ENCODE results near the gene SKP2. TPM values are rescaled to one million over a fixed set of nuclear protein-coding genes. Genes with fewer than 3 reads are reported as not detected.
"Not testable (repeated sequence)": the region's sequence is repeated elsewhere in the genome, so short reads cannot be mapped to it uniquely, and the experiment has no call there.

SKP2 gene
- total RNA-seq, 1 experiment from 2014 or later = 21.5 TPM

DNA sequence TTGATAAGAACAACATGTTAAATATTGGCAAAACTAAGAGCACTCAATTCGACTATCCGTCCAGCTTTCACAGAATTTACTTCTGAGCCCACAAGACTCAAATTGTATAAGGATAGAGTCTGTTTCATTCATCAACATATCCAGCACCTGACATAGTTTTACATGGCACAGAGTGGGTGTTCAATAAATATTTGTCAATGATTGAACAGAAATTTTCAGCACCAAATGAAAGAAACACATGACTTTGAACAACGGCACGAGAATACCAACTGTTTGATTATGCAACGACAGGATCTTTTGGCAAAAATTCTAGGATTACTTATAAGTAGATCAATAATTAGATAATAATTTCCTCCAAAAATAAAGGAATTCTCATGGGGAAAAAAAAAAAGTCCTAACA is 41.8 kb downstream of the SKP2 start:
- intact Hi-C loops (cut with micrococcal nuclease; ENCODE audit: unreplicated experiment) (no loop called here), in situ Hi-C loops (cut with HindIII; ENCODE audit: low pct_unique_long_range_greater_than_20kb, low sequenced_read_pairs) (no loop called here)
- ChIA-PET CTCF (no interaction called here), POLR2A (no interaction called here)
- TF ChIP-seq SIN3A (IDR thresholded peaks at IDR 0.05; ENCODE audit: borderline replicate concordance, insufficient read depth, low read depth, low read length) (no peak), POLR2AphosphoS5 (IDR thresholded peaks at IDR 0.05; ENCODE audit: low read depth, low read length) (no peak), TCF7L2 (IDR thresholded peaks at IDR 0.05; ENCODE audit: low read depth, low read length) (no peak)
- TF ChIP-seq, protein P1, sequence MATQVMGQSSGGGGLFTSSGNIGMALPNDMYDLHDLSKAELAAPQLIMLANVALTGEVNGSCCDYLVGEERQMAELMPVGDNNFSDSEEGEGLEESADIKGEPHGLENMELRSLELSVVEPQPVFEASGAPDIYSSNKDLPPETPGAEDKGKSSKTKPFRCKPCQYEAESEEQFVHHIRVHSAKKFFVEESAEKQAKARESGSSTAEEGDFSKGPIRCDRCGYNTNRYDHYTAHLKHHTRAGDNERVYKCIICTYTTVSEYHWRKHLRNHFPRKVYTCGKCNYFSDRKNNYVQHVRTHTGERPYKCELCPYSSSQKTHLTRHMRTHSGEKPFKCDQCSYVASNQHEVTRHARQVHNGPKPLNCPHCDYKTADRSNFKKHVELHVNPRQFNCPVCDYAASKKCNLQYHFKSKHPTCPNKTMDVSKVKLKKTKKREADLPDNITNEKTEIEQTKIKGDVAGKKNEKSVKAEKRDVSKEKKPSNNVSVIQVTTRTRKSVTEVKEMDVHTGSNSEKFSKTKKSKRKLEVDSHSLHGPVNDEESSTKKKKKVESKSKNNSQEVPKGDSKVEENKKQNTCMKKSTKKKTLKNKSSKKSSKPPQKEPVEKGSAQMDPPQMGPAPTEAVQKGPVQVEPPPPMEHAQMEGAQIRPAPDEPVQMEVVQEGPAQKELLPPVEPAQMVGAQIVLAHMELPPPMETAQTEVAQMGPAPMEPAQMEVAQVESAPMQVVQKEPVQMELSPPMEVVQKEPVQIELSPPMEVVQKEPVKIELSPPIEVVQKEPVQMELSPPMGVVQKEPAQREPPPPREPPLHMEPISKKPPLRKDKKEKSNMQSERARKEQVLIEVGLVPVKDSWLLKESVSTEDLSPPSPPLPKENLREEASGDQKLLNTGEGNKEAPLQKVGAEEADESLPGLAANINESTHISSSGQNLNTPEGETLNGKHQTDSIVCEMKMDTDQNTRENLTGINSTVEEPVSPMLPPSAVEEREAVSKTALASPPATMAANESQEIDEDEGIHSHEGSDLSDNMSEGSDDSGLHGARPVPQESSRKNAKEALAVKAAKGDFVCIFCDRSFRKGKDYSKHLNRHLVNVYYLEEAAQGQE (IDR thresholded peaks at IDR 0.05; ENCODE audit: insufficient read depth in 1 of 2, low read depth in 2 of 2, low read length in 1 of 2) = no peak
- TF ChIP-seq, protein P2, sequence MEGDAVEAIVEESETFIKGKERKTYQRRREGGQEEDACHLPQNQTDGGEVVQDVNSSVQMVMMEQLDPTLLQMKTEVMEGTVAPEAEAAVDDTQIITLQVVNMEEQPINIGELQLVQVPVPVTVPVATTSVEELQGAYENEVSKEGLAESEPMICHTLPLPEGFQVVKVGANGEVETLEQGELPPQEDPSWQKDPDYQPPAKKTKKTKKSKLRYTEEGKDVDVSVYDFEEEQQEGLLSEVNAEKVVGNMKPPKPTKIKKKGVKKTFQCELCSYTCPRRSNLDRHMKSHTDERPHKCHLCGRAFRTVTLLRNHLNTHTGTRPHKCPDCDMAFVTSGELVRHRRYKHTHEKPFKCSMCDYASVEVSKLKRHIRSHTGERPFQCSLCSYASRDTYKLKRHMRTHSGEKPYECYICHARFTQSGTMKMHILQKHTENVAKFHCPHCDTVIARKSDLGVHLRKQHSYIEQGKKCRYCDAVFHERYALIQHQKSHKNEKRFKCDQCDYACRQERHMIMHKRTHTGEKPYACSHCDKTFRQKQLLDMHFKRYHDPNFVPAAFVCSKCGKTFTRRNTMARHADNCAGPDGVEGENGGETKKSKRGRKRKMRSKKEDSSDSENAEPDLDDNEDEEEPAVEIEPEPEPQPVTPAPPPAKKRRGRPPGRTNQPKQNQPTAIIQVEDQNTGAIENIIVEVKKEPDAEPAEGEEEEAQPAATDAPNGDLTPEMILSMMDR (IDR thresholded peaks at IDR 0.05) = no peak
- ATAC-seq = no peak
- Histone ChIP-seq H3K27me3 (ENCODE audit: control insufficient read depth, insufficient read depth, low read length) (no peaks in the 10 kb centered on the region), H3K9me3 (ENCODE audit: control insufficient read depth, insufficient read depth, low read depth, low read length) (no peaks in the 10 kb centered on the region), H3K4me1 (ENCODE audit: control insufficient read depth, insufficient read depth, low read length) (no peaks in the 10 kb centered on the region), H3K27ac (ENCODE audit: low read length) (no peak overlapping the region), H3K4me3 (ENCODE audit: low read depth in 2 of 2, low read length in 2 of 2) (no peak overlapping the region), H3K36me3 (ENCODE audit: control insufficient read depth, insufficient read depth, low read length) (peaks cover 12% of the 10 kb centered on the region)
- BruUV-seq (replicated peaks) = no TSS peak
- DNase-seq (ENCODE audit: low read depth, low spot score) = no peak

DNA sequence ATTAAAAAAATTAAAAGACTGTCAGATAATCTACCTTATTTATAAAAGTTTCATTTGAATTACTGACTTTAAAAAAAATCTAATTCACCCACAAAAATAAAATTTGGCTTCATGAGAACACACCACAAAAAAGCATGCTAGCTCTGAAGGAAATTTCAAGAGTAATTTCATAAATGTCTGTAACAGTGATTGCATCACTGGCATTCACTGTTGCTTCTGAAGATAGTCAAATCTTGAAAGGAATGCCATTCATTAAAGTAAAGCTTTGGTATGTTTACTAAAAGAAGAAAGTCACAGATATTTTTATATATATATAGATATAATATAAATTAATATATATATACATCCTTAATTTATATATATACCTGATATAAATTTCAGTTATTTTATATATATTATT is 46.4 kb downstream of the SKP2 start:
- no peaks in the 10 kb centered on the region for H3K9me3 ChIP-seq (ENCODE audit: control insufficient read depth, insufficient read depth, low read depth, low read length)
- intact Hi-C loops (cut with micrococcal nuclease; ENCODE audit: unreplicated experiment) (no loop called here), in situ Hi-C loops (cut with HindIII; ENCODE audit: low pct_unique_long_range_greater_than_20kb, low sequenced_read_pairs) (no loop called here)
- ChIA-PET POLR2A (interaction anchor here (0.6 kb wide), 1 partner anchor 195 kb away, joined by 5 read pairs; no protein-coding TSS in a partner anchor), CTCF (no interaction called here)
- H3K4me3 ChIP-seq (ENCODE audit: low read depth in 2 of 2, low read length in 2 of 2) = no peak overlapping the region
- peaks cover 22% of the 10 kb centered on the region for H3K36me3 ChIP-seq (ENCODE audit: control insufficient read depth, insufficient read depth, low read length)
- H3K4me1 ChIP-seq (ENCODE audit: control insufficient read depth, insufficient read depth, low read length) = no peaks in the 10 kb centered on the region
- TF ChIP-seq, protein P1 (IDR thresholded peaks at IDR 0.05; ENCODE audit: insufficient read depth in 1 of 2, low read depth in 2 of 2, low read length in 1 of 2) = no peak
- TF ChIP-seq, protein P2 (IDR thresholded peaks at IDR 0.05) = no peak
- no peak for TF ChIP-seq SIN3A (IDR thresholded peaks at IDR 0.05; ENCODE audit: borderline replicate concordance, insufficient read depth, low read depth, low read length)
- no peak for TF ChIP-seq TCF7L2 (IDR thresholded peaks at IDR 0.05; ENCODE audit: low read depth, low read length)
- no peak for TF ChIP-seq POLR2AphosphoS5 (IDR thresholded peaks at IDR 0.05; ENCODE audit: low read depth, low read length)
- no peak for DNase-seq (ENCODE audit: low read depth, low spot score)
- no peak for ATAC-seq
- no peak overlapping the region for H3K27ac ChIP-seq (ENCODE audit: low read length)
- H3K27me3 ChIP-seq (ENCODE audit: control insufficient read depth, insufficient read depth, low read length) = no peaks in the 10 kb centered on the region
- no TSS peak for BruUV-seq (replicated peaks)

DNA sequence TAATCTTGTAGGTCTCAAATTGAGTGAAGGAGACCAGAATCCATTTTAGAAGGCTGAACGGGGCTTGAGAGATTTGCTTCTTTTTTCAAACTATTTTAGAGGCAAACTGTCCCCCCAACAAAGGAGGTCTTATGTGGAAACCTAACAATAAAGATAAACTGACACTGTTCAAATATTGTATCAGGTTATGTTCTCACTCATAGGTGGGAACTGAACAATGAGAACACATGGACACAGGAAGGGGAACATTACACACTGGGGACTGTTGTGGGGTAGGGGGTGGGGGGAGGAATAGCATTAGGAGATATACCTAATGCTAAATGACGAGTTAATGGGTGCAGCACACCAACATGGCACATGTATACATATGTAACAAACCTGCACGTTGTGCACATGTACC is 46.9 kb downstream of the SKP2 start:
- intact Hi-C loops (cut with micrococcal nuclease; ENCODE audit: unreplicated experiment); H3K27ac ChIP-seq (ENCODE audit: low read length); ATAC-seq; H3K9me3 ChIP-seq (ENCODE audit: control insufficient read depth, insufficient read depth, low read depth, low read length); H3K27me3 ChIP-seq (ENCODE audit: control insufficient read depth, insufficient read depth, low read length); in situ Hi-C loops (cut with HindIII; ENCODE audit: low pct_unique_long_range_greater_than_20kb, low sequenced_read_pairs); BruUV-seq (replicated peaks); DNase-seq (ENCODE audit: low read depth, low spot score); H3K4me1 ChIP-seq (ENCODE audit: control insufficient read depth, insufficient read depth, low read length); POLR2A ChIA-PET; CTCF ChIA-PET; H3K4me3 ChIP-seq (ENCODE audit: low read depth in 2 of 2, low read length in 2 of 2): not testable (repeated sequence)
- peaks cover 22% of the 10 kb centered on the region for H3K36me3 ChIP-seq (ENCODE audit: control insufficient read depth, insufficient read depth, low read length)
